GM19438 (cell line): ENCODE measurements around the gene CYB5R3.
A peak's percentile ranks its signal among the peaks of the same experiment; 100 is the strongest.
"Not testable (repeated sequence)": the region's sequence is repeated elsewhere in the genome, so short reads cannot be mapped to it uniquely, and the experiment has no call there.

Source experiments
- ATAC-seq: cut with Tn5 transposase; IDR thresholded peaks from one replicate; pipeline ENCODE4 v1.9.1; 2021; ENCODE audit warnings: low read depth; ENCODE audit not compliant: unreplicated experiment

Gene CYB5R3

GRCh38 chr22:42608136-42608822 is 40.9 kb downstream of the CYB5R3 start:
- ATAC-seq = no peak

- not testable (repeated sequence) for ATAC-seq
Measured at GRCh38 chr22:42607641-42608040, 41.6 kb downstream of the CYB5R3 start.

- ATAC-seq = no peak
Measured at GRCh38 chr22:42604403-42604802, 44.8 kb downstream of the CYB5R3 start.

- ATAC-seq = no peak
Measured at GRCh38 chr22:42603427-42603826, 45.8 kb downstream of the CYB5R3 start.

- ATAC-seq = no peak
Measured at GRCh38 chr22:42602470-42602869, 46.7 kb downstream of the CYB5R3 start.

GRCh38 chr22:42601879-42602465 is 47.2 kb downstream of the CYB5R3 start:
- no peak for ATAC-seq

- no peak for ATAC-seq
Measured at GRCh38 chr22:42596863-42597530, 52.2 kb downstream of the CYB5R3 start.

- no peak for ATAC-seq
Measured at GRCh38 chr22:42596336-42596735, 52.9 kb downstream of the CYB5R3 start.

GRCh38 chr22:42595434-42595833 is 53.8 kb downstream of the CYB5R3 start:
- ATAC-seq = no peak

- ATAC-seq = no peak
Measured at GRCh38 chr22:42591987-42592386, 57.2 kb downstream of the CYB5R3 start.

- ATAC-seq = no peak
Measured at GRCh38 chr22:42587588-42588175, 61.5 kb downstream of the CYB5R3 start.

- no peak for ATAC-seq
Measured at GRCh38 chr22:42586381-42586780, 62.8 kb downstream of the CYB5R3 start.

- no peak for ATAC-seq
Measured at GRCh38 chr22:42585096-42585495, 64.1 kb downstream of the CYB5R3 start.

- ATAC-seq = no peak
Measured at GRCh38 chr22:42584364-42584940, 64.7 kb downstream of the CYB5R3 start.

- no peak for ATAC-seq
Measured at GRCh38 chr22:42582987-42583386, 66.2 kb downstream of the CYB5R3 start.

- ATAC-seq = peak; percentile 72
Measured at GRCh38 chr22:42581762-42582716, 67.2 kb downstream of the CYB5R3 start.

GRCh38 chr22:42581194-42581761 is 67.9 kb downstream of the CYB5R3 start:
- peak; percentile 19 for ATAC-seq

- ATAC-seq = not testable (repeated sequence)
Measured at GRCh38 chr22:42580040-42580439, 69.2 kb downstream of the CYB5R3 start.

- ATAC-seq = no peak
Measured at GRCh38 chr22:42577623-42578240, 71.5 kb downstream of the CYB5R3 start.
